ENCODE data around the gene C5AR2. TPM values are rescaled to one million over a fixed set of nuclear protein-coding genes. Genes with fewer than 3 reads are reported as not detected.

Gene C5AR2
- total RNA-seq, 1 donor from 2014 or later = not detected

GRCh38 chr19:47348819-47349795 is 17.1 kb downstream of the C5AR2 start, which contains the start of gene DHX34:
DHX34 (plus strand) TSS chr19:47349315; CDS start chr19:47353031, 3,716 bp downstream.
- no peaks in the 10 kb centered on the region for H3K9me3 ChIP-seq (ENCODE audit: insufficient read depth, low read depth, low read length)
- TF ChIP-seq CTCF (IDR thresholded peaks at IDR 0.05; ENCODE audit: insufficient read depth, low read depth, low read length) = peak; percentile 91
- no peak for TF ChIP-seq EZH2 (IDR thresholded peaks at IDR 0.05; ENCODE audit: insufficient read depth, low read length)
- H3K9me3 Mint-ChIP-seq (ENCODE audit: unreplicated experiment) = peaks cover 4% of the 10 kb centered on the region
- peak within 1 kb of the TSS; percentile 96 for H3K4me3 Mint-ChIP-seq (ENCODE audit: unreplicated experiment)
- no peak for FAIRE-seq
- peak within 1 kb of the TSS; percentile 90 for H3K4me3 ChIP-seq (ENCODE audit: insufficient read depth, low read depth, low read length)
- H3K27me3 ChIP-seq (ENCODE audit: insufficient read depth, low read length) = peaks cover 2% of the 10 kb centered on the region
- peak within 1 kb of the TSS; percentile 36 for H3K27ac ChIP-seq (ENCODE audit: low read depth, low read length)
- peaks cover 11% of the 10 kb centered on the region for H4K20me1 ChIP-seq (ENCODE audit: insufficient read depth, low read length)
- peaks cover 23% of the 10 kb centered on the region for H3K36me3 Mint-ChIP-seq (ENCODE audit: low read depth, unreplicated experiment)
- H3K4me1 ChIP-seq (ENCODE audit: insufficient read depth, low read length) = peaks cover 6% of the 10 kb centered on the region
- H3K4me1 Mint-ChIP-seq (ENCODE audit: low read depth, unreplicated experiment) = peaks cover 11% of the 10 kb centered on the region
- peak within 1 kb of the TSS; percentile 93 for H3K4me2 ChIP-seq (ENCODE audit: low read length)
- DNase-seq (ENCODE audit: low read depth) = peak; percentile 93
- H3K79me2 ChIP-seq (ENCODE audit: insufficient read depth, low read length) = peaks cover 43% of the 10 kb centered on the region
- H3K27ac Mint-ChIP-seq (ENCODE audit: unreplicated experiment) = peak within 1 kb of the TSS; percentile 84
- H2AFZ ChIP-seq (ENCODE audit: low read depth, low read length) = peak within 1 kb of the TSS; percentile 86
- no peaks in the 10 kb centered on the region for H3K27me3 Mint-ChIP-seq (ENCODE audit: low read depth, unreplicated experiment)
- H3K36me3 ChIP-seq (ENCODE audit: insufficient read depth, low read length) = peaks cover 5% of the 10 kb centered on the region
- H3K9ac ChIP-seq (ENCODE audit: low read length) = peak within 1 kb of the TSS; percentile 89

GRCh38 chr19:47350630-47351029 is 18.7 kb downstream of the C5AR2 start:
- Histone ChIP-seq H3K36me3 (ENCODE audit: insufficient read depth, low read length) (peaks cover 10% of the 10 kb centered on the region), H2AFZ (ENCODE audit: low read depth, low read length) (no peak overlapping the region), H3K9ac (ENCODE audit: low read length) (no peak overlapping the region), H3K9me3 (ENCODE audit: insufficient read depth, low read depth, low read length) (no peaks in the 10 kb centered on the region), H3K4me2 (ENCODE audit: low read length) (no peak overlapping the region), H4K20me1 (ENCODE audit: insufficient read depth, low read length) (peaks cover 16% of the 10 kb centered on the region), H3K4me3 (ENCODE audit: insufficient read depth, low read depth, low read length) (no peak overlapping the region), H3K27me3 (ENCODE audit: insufficient read depth, low read length) (no peaks in the 10 kb centered on the region), H3K79me2 (ENCODE audit: insufficient read depth, low read length) (peaks cover 52% of the 10 kb centered on the region), H3K4me1 (ENCODE audit: insufficient read depth, low read length) (peaks cover 6% of the 10 kb centered on the region), H3K27ac (ENCODE audit: low read depth, low read length) (no peak overlapping the region)
- DNase-seq (ENCODE audit: low read depth) = no peak
- Mint-ChIP-seq H3K27me3 (ENCODE audit: low read depth, unreplicated experiment) (no peaks in the 10 kb centered on the region), H3K4me1 (ENCODE audit: low read depth, unreplicated experiment) (peaks cover 11% of the 10 kb centered on the region), H3K36me3 (ENCODE audit: low read depth, unreplicated experiment) (peaks cover 28% of the 10 kb centered on the region), H3K9me3 (ENCODE audit: unreplicated experiment) (peaks cover 4% of the 10 kb centered on the region), H3K27ac (ENCODE audit: unreplicated experiment) (peak overlapping the region; percentile 3), H3K4me3 (ENCODE audit: unreplicated experiment) (peak overlapping the region; percentile 63)
- no peak for FAIRE-seq
- no peak for TF ChIP-seq CTCF (IDR thresholded peaks at IDR 0.05; ENCODE audit: insufficient read depth, low read depth, low read length)
- TF ChIP-seq EZH2 (IDR thresholded peaks at IDR 0.05; ENCODE audit: insufficient read depth, low read length) = no peak

Data from astrocyte (in vitro differentiated cells and primary cell).